ENCODE measurements around the gene SHROOM4. TPM values are rescaled to one million over a fixed set of nuclear protein-coding genes. Genes with fewer than 3 reads are reported as not detected.

The SHROOM4 gene
- total and polyA plus RNA-seq, 9 of the 15 experiments (the other 6 are each of a cell fraction or from before 2014, with no cell fraction given), result not detected

DNA sequence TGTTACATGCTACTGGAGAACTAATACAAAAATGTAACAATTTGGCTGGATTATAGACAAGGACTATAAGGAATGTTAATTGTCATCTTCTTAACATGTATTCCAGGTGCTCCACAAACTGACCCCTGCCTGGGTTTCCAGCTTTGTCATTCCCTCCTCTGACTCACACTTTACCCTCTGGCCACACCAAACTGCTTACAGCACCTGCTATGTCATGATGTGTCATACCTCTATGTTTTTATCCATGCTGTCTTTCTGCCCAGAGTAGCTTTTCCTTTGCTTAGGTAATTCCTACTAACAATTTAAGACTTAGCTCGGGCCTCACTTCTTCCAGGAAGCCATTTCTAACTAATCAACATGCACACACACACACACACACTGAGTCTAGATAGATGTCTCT lies 14.0 kb upstream of the SHROOM4 start:
- CTCF ChIA-PET (ENCODE audit: low intra/inter-chr PET ratio), result no interaction called here
- Histone ChIP-seq H3K4me1 (replicated peaks in 1 of 2; ENCODE audit: control insufficient read depth in 2 of 2, insufficient read depth in 2 of 2, low read length in 2 of 2) (no peaks in the 10 kb centered on the region), H3K9me1 (ENCODE audit: control insufficient read depth, insufficient read depth, low read length) (no peaks in the 10 kb centered on the region), H3K9ac (ENCODE audit: insufficient read depth in 1 of 2, low read depth in 2 of 2, low read length in 2 of 2) (no peak overlapping the region), H3K27me3 (ENCODE audit: control insufficient read depth in 2 of 2, insufficient read depth in 2 of 2, low read length in 2 of 2) (no peaks in the 10 kb centered on the region), H3K27ac (ENCODE audit: extremely low read depth, low read depth, low read length) (no peak overlapping the region), H2AFZ (ENCODE audit: low read depth, low read length) (no peak overlapping the region), H3K4me2 (ENCODE audit: insufficient read depth, low read length) (no peak overlapping the region), H3K79me2 (ENCODE audit: control insufficient read depth, insufficient read depth, low read length) (no peaks in the 10 kb centered on the region), H3K36me3 (ENCODE audit: control insufficient read depth, insufficient read depth, low read length) (no peaks in the 10 kb centered on the region), H3K9me3 (replicated peaks; ENCODE audit: control insufficient read depth, insufficient read depth, low read depth, low read length) (no peaks in the 10 kb centered on the region), H4K20me1 (replicated peaks; ENCODE audit: control insufficient read depth, insufficient read depth, low read length) (no peaks in the 10 kb centered on the region), H3K4me3 (no peak overlapping the region)
- FAIRE-seq, result no peak
- ATAC-seq, result no peak
- in situ Hi-C loops (cut with MboI) (no loop called here), intact Hi-C loops (cut with micrococcal nuclease) (no loop called here)
- POLR2A ChIA-PET, result no interaction called here
- no peak for DNase-seq (ENCODE audit: extremely low read depth in 1 of 4, low spot score in 3 of 4)
- no peak for TF ChIP-seq COPS2 (conservative IDR thresholded peaks at IDR 0.05)
- TF ChIP-seq, protein P1, sequence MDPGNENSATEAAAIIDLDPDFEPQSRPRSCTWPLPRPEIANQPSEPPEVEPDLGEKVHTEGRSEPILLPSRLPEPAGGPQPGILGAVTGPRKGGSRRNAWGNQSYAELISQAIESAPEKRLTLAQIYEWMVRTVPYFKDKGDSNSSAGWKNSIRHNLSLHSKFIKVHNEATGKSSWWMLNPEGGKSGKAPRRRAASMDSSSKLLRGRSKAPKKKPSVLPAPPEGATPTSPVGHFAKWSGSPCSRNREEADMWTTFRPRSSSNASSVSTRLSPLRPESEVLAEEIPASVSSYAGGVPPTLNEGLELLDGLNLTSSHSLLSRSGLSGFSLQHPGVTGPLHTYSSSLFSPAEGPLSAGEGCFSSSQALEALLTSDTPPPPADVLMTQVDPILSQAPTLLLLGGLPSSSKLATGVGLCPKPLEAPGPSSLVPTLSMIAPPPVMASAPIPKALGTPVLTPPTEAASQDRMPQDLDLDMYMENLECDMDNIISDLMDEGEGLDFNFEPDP (CRISPR knock-in tag; IDR thresholded peaks at IDR 0.05), result no peak
- no peak for TF ChIP-seq PYGO2 (tag; IDR thresholded peaks at IDR 0.05)
- TF ChIP-seq FOSL1 (tag; conservative IDR thresholded peaks at IDR 0.05), result peak; percentile 75
- TF ChIP-seq ZNF217 (CRISPR knock-in tag; IDR thresholded peaks at IDR 0.05), result no peak
- TF ChIP-seq, protein P2, sequence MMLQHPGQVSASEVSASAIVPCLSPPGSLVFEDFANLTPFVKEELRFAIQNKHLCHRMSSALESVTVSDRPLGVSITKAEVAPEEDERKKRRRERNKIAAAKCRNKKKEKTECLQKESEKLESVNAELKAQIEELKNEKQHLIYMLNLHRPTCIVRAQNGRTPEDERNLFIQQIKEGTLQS (IDR thresholded peaks at IDR 0.05), result 0 out of 2 replicates have a peak, but pooled peaks have one; percentile 23
- TF ChIP-seq, protein P2 (CRISPR knock-in tag; conservative IDR thresholded peaks at IDR 0.05), result no peak
- TF ChIP-seq, protein P3, sequence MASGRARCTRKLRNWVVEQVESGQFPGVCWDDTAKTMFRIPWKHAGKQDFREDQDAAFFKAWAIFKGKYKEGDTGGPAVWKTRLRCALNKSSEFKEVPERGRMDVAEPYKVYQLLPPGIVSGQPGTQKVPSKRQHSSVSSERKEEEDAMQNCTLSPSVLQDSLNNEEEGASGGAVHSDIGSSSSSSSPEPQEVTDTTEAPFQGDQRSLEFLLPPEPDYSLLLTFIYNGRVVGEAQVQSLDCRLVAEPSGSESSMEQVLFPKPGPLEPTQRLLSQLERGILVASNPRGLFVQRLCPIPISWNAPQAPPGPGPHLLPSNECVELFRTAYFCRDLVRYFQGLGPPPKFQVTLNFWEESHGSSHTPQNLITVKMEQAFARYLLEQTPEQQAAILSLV (tag; IDR thresholded peaks at IDR 0.05), result no peak
- WGBS (ENCODE audit: insufficient coverage, low coverage, missing lambda C conversion rate), result 0% methylated on average over 1 of the region's 1 CpG
- no TSS peak for BruUV-seq (replicated peaks)

Measured in K562 (cell line).